Skin of body (tissue), 2 donors: ENCODE measurements around the gene UTP11. TPM values are rescaled to one million over a fixed set of nuclear protein-coding genes. Genes with fewer than 3 reads are reported as not detected.
"Not testable (repeated sequence)": the region's sequence is repeated elsewhere in the genome, so short reads cannot be mapped to it uniquely, and the experiment has no call there.

ENCODE experiments used
- DNase-seq: peaks from one replicate; lab custom pipeline; 2025; lab: John Stamatoyannopoulos, UW
- total RNA-seq: library from RNA; depleted of rRNA; stranded (reverse); fragments of >200 nt; gene quantifications from one replicate; pipeline ENCODE4 v1.2.3, GENCODE V29; 2014

Gene UTP11, protein sequence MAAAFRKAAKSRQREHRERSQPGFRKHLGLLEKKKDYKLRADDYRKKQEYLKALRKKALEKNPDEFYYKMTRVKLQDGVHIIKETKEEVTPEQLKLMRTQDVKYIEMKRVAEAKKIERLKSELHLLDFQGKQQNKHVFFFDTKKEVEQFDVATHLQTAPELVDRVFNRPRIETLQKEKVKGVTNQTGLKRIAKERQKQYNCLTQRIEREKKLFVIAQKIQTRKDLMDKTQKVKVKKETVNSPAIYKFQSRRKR
- 38.6 TPM for total RNA-seq

DNA sequence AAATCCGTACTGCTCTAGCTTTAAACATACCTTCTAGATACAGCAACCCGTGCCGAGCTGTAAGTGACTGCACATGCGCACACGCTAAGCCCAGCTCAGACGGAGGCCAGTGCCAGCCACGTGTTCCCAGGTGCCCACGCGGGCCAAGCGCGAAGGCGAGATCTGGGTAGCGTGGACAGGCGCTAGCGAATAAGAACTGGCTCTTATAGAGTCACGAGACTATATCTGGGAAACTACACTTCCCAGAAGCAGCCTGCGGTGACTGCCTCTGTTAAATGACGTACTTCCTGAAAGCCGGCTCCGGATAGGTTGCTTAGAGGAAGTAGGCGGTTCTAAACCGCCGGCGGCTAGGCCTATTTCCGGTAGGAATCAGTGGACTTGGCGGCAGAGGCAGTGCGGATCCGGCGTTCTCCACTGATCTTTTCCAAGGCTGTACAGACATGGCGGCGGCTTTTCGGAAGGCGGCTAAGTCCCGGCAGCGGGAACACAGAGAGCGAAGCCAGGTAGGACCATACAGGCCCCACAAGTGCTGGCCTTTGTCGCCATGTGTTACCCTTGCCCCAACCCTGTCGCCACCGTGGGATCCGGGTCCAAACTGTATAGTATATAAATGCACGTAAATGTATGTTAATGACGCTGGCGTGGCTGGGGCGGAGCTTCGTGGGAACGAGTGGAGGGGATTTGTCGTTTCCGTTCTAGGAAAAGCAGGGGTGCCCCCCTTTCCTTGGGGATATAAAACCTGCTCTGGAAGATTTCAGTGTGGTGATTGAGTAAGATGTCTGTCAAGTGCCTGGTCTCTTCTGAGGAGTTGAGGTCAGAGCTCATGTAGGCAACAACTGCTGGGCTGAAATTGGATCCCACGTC, at the start of gene UTP11:
Gene UTP11 (plus strand): TSS at position 372 of the 864 bp plus-strand sequence. CDS start 69 bp downstream, at position 441.
- DNase-seq: peak; percentile 98

DNA sequence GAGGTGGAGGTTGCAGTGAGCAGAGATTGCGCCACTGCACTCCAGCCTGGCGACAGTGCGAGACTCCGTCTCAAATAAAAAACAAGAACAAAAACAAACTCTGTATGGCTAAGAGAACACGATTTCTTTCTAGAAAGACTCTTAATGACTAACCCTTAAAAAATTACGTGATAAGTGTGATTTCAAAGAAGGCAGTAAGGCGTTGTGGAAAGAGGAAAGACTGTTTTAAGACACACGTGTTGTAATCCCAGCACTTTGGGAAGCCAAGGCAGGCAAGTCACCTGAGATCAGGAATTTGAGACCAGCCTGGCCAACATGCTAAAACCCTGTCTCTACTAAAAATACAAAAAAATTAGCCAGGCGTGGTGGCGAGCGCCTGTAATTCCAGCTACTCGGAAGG, 48.4 kb upstream of the UTP11 start:
- DNase-seq: not testable (repeated sequence)

DNA sequence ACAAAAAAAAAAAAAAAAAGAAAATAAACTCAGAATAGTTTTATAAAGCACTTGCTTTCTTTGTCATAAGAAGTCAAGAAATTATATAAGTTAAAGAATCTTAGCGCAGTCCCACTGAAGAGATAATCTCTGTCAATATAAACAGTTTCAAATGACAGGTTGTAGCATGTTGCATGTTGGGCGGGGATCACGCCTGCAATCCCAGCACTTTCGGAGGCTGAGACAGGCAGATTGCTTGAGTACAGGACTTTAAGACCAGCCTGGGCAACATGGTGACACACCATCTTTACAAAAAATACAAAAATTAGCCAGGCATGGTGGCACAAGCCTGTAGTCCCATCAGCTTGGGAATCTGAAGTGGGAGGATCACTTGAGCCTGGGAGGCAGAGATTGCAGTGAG, 47.2 kb upstream of the UTP11 start:
- no peak for DNase-seq

DNA sequence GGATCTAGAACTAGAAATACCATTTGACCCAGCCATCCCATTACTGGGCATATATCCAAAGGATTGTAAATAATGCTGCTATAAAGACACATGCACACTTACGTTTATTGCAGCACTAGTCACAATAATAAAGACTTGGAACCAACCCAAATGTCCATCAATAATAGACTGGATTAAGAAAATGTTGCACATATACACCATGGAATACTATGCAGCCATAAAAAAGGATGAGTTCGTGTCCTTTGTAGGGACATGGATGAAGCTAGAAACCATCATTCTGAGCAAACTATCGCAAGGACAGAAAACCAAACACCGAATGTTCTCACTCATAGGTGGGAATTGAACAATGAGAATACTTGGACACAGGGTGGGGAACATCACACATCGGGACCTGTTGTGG, 38.9 kb upstream of the UTP11 start:
- DNase-seq: not testable (repeated sequence)

DNA sequence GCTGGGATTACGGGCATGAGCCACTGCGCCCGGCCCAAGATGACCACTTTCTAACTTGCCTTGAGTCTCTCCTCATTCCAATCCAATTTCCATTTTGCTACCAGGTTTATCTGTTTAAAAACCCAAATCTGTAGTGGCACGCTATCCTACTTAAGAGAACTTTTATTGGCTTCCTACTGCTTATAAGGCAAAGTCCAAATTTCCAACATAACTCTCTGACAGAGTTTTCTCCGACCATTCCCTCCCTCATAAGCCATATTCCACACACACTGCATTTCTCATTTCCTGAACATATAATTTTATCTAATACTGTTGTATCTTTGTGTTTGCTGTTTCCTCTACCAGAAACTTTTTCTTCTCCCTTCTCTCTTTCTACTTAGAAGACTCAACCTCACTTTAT, 38.0 kb upstream of the UTP11 start:
- no peak for DNase-seq

DNA sequence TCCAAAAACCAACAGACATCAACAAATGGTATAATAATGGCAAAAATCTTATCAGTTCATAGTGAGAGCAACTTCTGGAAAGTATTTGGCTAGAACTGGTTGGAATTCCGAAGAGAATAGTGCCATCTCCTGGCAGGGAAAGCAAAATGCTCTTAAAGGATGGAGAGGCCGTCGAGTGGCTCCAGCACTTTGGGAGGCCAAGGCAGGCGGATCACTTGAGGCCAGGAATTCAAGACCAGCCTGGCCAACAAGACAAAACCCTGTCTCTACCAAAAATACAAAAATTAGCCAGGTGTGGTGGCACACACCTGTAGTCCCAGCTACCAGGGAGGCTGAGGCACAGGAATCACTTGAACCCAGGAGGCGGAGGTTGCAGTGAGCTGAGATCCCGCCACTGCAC, 37.5 kb upstream of the UTP11 start:
- DNase-seq: not testable (repeated sequence)

DNA sequence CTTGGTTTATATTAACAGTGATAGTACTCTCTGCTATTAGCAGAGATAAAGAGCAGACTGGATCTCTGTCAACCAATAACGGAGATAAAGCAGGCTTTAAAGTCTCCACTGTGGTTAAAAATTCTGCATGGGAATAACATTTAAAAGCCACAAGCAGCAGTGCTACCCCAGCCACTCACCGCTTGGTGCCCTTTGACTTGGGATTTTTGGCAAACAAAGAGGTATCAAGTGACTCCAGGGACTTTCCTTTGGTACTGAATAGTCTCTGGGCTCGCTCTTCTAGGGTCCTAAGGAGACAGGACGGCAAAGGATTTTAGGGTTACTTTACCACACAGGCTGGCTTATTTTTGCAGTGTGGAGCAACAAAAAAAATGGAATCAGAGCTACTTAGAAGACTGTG, 34.0 kb upstream of the UTP11 start:
- no peak for DNase-seq

DNA sequence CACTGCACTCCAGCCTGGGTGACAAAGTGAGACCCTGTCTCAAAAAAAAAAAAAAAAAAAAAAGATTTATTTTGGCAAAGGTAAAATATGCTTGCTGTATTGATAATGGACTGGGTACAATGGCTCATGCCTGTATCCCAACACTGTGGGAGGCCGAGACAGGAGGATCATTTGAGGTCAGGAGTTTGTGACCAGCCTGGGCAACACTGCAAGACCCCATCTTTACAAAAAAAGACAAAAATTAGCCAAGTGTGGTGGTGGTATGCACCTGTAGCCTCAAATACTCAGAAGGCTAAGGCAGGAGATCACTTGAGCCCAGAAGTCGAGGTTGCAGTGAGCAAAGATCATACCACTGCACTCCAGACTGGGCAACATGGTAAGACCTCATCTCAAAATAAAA, 29.0 kb upstream of the UTP11 start:
- no peak for DNase-seq

DNA sequence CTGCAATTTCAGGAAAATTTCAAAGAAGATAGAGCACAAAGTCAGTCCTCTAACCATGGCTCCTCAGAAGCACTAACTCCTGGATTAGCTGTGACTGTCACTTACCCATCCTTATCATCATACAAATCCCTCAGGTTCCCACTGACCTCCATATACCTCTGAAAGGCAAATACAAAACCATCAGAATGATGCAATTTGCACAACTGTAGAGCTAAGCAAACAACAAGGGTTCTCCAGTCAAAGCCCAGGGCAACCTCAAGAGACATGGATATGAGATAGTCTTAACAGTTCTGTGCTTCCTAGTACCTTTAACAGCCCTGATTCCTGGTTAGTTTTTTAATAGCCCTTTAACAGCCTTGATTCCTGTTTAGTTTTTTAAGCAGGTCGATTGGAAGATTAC, 24.9 kb upstream of the UTP11 start:
- no peak for DNase-seq

DNA sequence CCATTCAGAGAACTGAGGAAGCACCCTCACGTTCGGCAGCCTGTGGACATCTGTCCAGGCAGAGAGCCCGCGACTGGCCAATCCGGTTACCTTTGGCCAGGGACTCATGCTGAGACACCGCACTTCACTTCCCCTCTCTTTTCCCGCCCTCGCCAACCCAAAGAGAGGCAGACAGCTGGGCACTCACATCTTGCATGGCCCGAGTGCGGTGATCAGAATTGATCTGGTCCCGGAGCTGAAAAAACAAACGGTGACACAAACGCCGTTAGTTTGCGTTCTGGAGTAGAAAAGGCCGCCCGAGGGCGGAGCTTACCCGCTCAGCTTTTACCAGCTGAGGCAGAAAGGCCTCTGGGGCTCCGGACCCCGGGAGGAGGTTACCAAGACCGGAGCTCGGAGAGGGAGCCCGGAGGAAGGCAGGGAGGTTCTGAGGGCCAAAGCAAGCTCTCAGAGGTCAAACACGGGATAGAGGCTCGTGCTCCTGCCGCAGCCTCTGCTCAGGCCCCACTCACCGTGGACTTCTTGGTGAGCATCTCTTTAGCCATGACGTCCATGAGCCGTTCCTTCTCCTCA, 23.1 kb upstream of the UTP11 start:
- peak; percentile 14 for DNase-seq

DNA sequence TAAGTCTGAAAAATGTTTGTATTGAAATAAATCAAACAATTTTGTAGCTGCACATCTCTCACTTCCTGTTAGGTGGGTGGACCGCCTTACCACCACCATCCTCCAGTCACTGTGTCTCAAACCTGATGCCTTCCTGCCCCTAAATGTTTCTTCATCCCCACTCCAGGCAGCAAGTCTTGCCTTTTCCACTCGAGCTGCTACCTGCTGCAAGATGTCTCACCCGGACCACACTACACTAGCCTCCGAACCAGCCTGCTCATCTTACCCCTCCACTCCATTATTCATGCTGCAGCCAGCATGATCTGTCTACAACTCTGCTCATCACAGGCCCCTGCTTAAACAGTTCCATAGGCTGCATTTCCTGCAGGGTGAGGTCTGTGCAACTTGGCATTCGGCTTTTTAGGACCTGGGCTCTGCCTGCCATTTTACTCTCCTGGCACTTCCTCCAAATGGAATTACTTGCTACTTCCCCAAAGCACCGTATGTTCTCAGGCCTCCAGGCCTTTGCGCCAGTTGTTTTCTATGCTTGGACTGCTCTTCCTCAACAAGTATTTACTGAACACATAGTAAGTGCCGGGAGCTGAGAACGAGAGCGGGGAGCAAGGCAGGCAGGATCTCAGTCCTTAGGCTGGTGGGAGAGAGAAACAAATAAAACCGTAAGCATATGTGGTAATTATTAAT, 17.5 kb upstream of the UTP11 start:
- DNase-seq: peak; percentile 53

DNA sequence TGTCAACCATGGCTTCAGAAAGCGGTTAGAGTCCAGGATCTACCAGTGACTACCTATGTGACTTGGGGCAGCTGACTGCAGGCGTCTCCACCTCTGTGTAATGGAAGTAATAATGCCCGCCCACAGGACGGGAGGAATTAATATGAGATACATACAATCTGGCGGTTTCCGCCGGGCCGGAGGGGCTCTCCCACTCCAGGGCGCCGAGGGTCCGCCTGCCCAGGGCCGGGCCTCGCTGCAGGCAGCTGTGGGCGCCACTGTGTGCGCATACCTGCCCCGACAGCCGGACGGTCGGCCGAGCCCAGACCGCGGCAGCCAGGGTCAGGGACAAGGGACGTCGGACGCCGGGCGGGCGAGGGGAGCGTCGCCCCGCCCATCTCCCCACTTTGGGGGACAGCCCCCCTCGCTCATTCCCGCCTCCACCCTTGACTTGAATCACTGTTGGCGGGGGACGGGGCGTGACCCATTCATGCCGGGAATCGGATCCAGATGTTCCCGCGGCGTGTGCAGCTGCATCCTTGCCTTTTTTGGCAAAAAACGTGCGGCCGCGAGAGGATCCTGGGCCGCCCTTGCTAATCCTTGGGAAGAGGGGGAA, 16.7 kb upstream of the UTP11 start:
- DNase-seq: peak; percentile 95

DNA sequence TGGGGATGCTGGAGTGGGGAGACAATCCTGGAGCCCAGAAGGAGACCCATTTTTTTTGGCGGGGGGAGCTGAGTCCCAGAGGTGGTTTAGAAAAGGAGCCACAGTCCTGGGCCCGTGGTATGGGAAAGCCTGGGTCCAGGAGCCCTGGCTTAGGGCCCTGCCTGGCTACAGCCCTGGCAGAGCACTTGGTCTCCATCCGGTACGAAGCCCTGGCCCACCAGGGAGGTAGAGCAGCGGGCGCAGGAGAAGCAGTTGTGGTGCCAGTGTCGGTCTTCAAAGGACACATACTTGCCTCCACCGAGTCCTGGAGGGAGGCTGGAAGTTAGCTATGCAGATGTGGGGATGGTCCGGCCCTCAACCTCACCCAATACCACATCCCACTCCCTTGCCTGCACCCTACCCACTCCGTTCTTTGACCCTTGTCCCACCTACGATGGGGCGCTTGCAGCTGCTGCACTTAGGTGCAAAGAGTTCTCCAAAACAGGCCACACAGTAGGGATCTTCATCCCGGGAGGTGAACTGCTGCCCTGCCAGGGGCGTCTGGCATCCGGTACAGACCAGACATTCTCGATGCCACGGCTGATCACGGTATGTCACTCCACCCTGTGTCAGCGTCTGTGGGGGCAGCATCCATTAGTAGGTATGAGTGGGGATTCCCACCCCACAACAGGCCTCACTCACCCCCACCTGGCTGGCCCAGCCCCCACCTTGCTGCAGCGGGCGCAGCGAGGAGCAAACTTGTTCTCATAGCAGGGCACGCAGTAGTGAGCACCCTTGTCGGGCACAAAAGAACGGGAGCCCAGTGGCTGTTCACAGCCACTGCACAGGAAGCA, 15.1 kb upstream of the UTP11 start:
- DNase-seq: no peak

DNA sequence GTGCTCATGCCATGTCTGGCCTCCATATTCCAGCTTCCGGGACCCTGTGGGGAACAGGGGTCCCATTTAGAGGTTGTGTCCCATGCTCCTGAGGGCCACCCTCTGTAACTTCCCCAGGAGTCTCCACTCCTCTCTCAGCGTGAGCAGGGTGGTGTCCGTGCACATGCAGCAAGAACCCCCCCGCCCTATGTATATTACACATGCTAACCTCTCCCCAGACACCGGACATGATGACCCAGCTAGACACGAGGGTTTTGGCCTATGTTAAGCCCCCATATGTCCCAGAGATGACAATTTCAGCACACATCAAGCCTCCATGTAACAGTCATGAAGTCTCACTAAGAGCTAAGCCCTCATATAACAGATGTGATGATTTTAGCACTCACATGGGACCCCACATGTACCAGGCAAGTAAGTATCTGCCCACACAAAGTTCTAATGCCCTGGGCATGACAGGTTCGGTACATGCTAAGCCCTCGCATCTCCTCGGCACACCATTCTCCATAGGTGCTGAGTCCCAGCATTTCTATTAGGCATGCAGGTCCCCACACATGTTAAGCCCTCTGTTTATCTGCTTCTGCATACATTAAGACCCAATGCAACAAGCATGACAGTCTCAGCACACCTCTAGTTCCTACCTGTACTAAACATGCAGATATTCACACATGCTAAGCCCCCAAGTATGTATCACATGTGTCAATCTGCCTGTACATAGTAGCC, 14.3 kb upstream of the UTP11 start:
- DNase-seq: no peak

DNA sequence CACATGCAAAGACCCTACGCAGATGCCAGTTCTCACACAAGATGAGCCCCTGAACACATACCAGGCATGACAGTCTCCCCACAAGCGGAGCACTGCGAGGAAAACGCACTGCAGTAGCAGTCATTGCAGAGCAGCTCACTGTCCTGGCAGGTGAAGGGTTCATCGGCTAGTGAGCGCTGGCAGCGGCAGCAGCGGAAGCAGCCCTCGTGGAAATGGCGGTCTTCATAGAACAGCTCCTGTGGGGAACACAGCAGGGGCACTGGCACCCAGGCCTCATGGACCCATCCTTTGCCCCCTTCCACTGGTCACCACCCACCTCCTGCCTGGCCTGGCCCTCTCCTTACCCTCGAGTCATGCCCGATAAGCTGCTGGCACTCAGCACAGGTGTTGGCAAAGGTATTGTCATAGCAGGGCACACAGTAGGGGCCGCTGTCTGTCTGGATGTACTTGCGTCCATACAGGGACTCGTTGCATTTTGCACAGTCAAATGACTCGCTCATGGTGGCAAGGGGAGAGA, 13.6 kb upstream of the UTP11 start:
- DNase-seq: no peak

DNA sequence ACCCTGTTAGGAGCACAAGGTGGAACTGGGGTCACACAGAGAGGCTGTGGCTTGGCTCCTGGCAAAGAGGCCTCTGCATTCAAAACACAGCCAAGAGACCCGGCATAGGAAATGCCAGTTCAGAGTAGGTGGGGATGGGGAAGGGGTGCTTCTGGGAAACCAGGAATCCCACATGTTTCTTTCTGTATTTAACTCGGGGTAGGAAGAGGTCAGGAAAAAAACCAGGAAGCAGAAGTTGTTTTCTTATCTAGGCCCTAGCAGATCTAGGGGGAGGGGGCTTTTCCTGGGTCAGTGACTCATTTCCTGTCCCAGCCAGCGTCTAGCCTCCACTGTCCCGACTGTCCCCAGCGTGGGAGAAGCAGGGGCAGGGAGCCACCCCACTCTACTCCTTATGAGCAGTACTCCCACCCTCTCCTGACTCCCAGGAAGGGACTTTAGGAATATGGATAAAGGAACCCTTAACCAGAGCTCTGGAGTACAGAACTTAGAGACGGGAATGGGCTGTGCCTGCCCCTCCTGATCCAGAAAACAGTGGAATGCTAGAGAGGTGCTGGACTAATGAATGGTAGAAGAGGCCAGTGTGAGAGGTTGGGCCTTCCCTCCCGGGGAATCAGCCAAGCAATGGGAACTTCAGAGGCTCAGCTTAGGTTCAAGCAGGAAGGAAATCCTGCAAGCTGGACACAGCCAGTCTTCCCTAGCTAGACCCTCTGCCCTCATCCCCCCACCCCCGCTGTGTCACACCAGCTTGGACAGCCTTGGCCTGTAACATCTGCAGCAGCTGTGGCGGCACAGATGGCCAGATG, 12.9 kb upstream of the UTP11 start:
- DNase-seq: peak; percentile 46

DNA sequence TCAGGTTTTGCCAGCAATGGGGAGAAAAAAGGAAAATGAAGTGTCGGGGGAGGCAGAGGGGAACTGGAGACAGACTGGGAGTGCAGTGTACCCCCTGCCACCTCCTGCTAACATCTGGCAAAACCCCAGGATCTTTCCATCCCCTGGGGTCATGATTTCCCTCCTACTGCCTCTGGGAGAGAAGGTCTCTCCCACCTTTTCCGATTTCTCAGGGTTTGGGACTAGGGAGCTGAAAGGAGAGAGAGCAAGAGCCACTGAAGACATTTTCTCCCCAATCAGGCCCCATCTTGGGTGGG, 12.4 kb upstream of the UTP11 start:
- DNase-seq: no peak

DNA sequence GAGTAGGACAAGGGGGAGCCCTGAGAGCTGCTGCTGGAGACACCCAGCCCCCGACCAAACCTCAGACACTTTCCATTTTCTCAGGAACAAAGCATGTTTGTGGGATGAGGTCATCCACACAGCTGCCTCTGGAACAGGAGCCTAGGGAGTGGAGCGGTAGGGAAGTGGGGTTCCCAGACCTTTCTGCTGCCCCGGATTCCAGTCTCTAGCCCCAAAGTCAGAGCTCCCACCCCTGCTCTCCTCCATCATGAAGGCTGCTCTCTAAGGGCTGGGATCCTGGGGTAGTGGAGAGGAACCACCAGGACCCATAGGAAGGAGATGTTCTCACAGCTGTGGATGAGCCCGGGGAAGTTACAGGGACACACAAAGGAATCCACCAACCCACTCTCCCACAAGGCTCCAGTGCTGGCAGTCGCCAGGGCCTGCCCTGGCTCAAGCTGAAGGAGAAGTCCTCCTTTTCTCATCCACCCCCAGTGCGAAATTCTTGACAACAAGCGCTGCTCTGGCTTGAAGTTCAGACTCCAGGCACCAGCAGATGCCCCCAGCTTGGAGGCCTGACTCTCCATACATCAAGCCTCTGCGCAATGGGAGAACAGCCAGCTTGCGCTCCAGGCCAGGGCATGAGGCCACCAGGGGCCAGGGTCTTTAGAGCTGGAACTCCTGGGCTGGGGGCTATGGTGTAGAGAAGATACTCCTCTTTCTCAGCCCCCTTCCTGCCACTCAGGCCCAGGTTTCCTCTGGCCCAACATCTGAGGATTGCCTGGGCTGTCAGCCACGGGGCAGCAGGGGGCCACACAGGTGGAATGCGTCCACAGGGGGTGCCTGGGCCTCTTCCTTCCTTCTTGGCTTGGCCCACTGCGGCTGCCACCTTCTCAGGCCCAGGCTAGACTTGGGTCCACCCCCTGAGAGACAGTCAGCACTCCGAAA, 11.7 kb upstream of the UTP11 start:
- peak; percentile 88 for DNase-seq
